ENCODE results near the gene EVC2. TPM values are rescaled to one million over a fixed set of nuclear protein-coding genes. Genes with fewer than 3 reads are reported as not detected.

The EVC2 gene
- total RNA-seq, 2 experiments from 2014 or later, result 0.04 TPM; not detected in 1

GRCh38 chr4:5686338-5686737 is 22.0 kb downstream of the EVC2 start:
- H3K9me3 Mint-ChIP-seq, result peaks cover 4% of the 10 kb centered on the region
- no peaks in the 10 kb centered on the region for H3K27me3 Mint-ChIP-seq
- H3K27ac Mint-ChIP-seq, result no peak overlapping the region
- DNase-seq, result no peak
- no peak overlapping the region for H3K4me3 Mint-ChIP-seq
- no peaks in the 10 kb centered on the region for H3K4me1 Mint-ChIP-seq
- H3K36me3 Mint-ChIP-seq, result no peaks in the 10 kb centered on the region

GRCh38 chr4:5685296-5685695 is 23.1 kb downstream of the EVC2 start:
- no peak overlapping the region for H3K27ac Mint-ChIP-seq

GRCh38 chr4:5683566-5683965 is 24.8 kb downstream of the EVC2 start:
- H3K36me3 Mint-ChIP-seq, result no peaks in the 10 kb centered on the region
- H3K27ac Mint-ChIP-seq, result no peak overlapping the region
- no peaks in the 10 kb centered on the region for H3K4me1 Mint-ChIP-seq
- no peak overlapping the region for H3K4me3 Mint-ChIP-seq
- H3K27me3 Mint-ChIP-seq, result no peaks in the 10 kb centered on the region
- H3K9me3 Mint-ChIP-seq, result peaks cover 4% of the 10 kb centered on the region
- DNase-seq, result no peak

More at GRCh38 chr4:5685296-5685695, 23.1 kb downstream of the EVC2 start:
- Mint-ChIP-seq H3K4me1 (no peaks in the 10 kb centered on the region), H3K27me3 (no peaks in the 10 kb centered on the region), H3K4me3 (no peak overlapping the region), H3K36me3 (no peaks in the 10 kb centered on the region), H3K9me3 (peaks cover 4% of the 10 kb centered on the region)
- no peak for DNase-seq

GRCh38 chr4:5678977-5679376 is 29.4 kb downstream of the EVC2 start:
- no peaks in the 10 kb centered on the region for H3K4me1 Mint-ChIP-seq
- H3K27ac Mint-ChIP-seq, result no peak overlapping the region
- H3K4me3 Mint-ChIP-seq, result no peak overlapping the region
- no peaks in the 10 kb centered on the region for H3K9me3 Mint-ChIP-seq
- no peaks in the 10 kb centered on the region for H3K27me3 Mint-ChIP-seq
- no peak for DNase-seq
- H3K36me3 Mint-ChIP-seq, result no peaks in the 10 kb centered on the region

- no peaks in the 10 kb centered on the region for H3K4me1 Mint-ChIP-seq
- H3K4me3 Mint-ChIP-seq, result no peak overlapping the region
- no peaks in the 10 kb centered on the region for H3K27me3 Mint-ChIP-seq
- no peak overlapping the region for H3K27ac Mint-ChIP-seq
- DNase-seq, result no peak
- H3K36me3 Mint-ChIP-seq, result no peaks in the 10 kb centered on the region
- no peaks in the 10 kb centered on the region for H3K9me3 Mint-ChIP-seq
Observed at GRCh38 chr4:5676763-5677162, 31.6 kb downstream of the EVC2 start.

- Mint-ChIP-seq H3K9me3 (peaks cover 6% of the 10 kb centered on the region), H3K27me3 (peaks cover 3% of the 10 kb centered on the region)
Observed at GRCh38 chr4:5666741-5667140, 41.6 kb downstream of the EVC2 start.

GRCh38 chr4:5664778-5665177 is 43.6 kb downstream of the EVC2 start:
- H3K9me3 Mint-ChIP-seq, result peaks cover 10% of the 10 kb centered on the region

More at GRCh38 chr4:5666741-5667140, 41.6 kb downstream of the EVC2 start:
- Mint-ChIP-seq H3K4me1 (no peaks in the 10 kb centered on the region), H3K27ac (no peak overlapping the region), H3K36me3 (no peaks in the 10 kb centered on the region), H3K4me3 (no peak overlapping the region)
- no peak for DNase-seq

GRCh38 chr4:5662555-5662954 is 45.8 kb downstream of the EVC2 start:
- H3K36me3 Mint-ChIP-seq, result no peaks in the 10 kb centered on the region
- DNase-seq, result no peak
- peaks cover 13% of the 10 kb centered on the region for H3K27me3 Mint-ChIP-seq
- H3K4me1 Mint-ChIP-seq, result no peaks in the 10 kb centered on the region
- no peak overlapping the region for H3K27ac Mint-ChIP-seq
- no peak overlapping the region for H3K4me3 Mint-ChIP-seq
- H3K9me3 Mint-ChIP-seq, result peaks cover 10% of the 10 kb centered on the region

More at GRCh38 chr4:5664778-5665177, 43.6 kb downstream of the EVC2 start:
- no peak for DNase-seq
- no peak overlapping the region for H3K27ac Mint-ChIP-seq
- H3K27me3 Mint-ChIP-seq, result peaks cover 3% of the 10 kb centered on the region
- no peaks in the 10 kb centered on the region for H3K36me3 Mint-ChIP-seq
- no peaks in the 10 kb centered on the region for H3K4me1 Mint-ChIP-seq
- no peak overlapping the region for H3K4me3 Mint-ChIP-seq

GRCh38 chr4:5661237-5661636 is 47.1 kb downstream of the EVC2 start:
- H3K27ac Mint-ChIP-seq, result no peak overlapping the region
- H3K4me3 Mint-ChIP-seq, result no peak overlapping the region
- peaks cover 8% of the 10 kb centered on the region for H3K9me3 Mint-ChIP-seq
- no peaks in the 10 kb centered on the region for H3K4me1 Mint-ChIP-seq
- peaks cover 16% of the 10 kb centered on the region for H3K27me3 Mint-ChIP-seq
- no peak for DNase-seq
- H3K36me3 Mint-ChIP-seq, result no peaks in the 10 kb centered on the region

GRCh38 chr4:5660185-5660584 is 48.2 kb downstream of the EVC2 start:
- no peak for DNase-seq
- H3K27ac Mint-ChIP-seq, result no peak overlapping the region
- no peaks in the 10 kb centered on the region for H3K36me3 Mint-ChIP-seq
- H3K4me1 Mint-ChIP-seq, result no peaks in the 10 kb centered on the region
- H3K27me3 Mint-ChIP-seq, result peaks cover 18% of the 10 kb centered on the region
- no peak overlapping the region for H3K4me3 Mint-ChIP-seq
- peaks cover 8% of the 10 kb centered on the region for H3K9me3 Mint-ChIP-seq

GRCh38 chr4:5658974-5659373 is 49.4 kb downstream of the EVC2 start:
- Mint-ChIP-seq H3K36me3 (no peaks in the 10 kb centered on the region), H3K4me1 (no peaks in the 10 kb centered on the region), H3K27me3 (peaks cover 18% of the 10 kb centered on the region), H3K27ac (no peak overlapping the region), H3K9me3 (peaks cover 8% of the 10 kb centered on the region), H3K4me3 (no peak overlapping the region)
- no peak for DNase-seq

GRCh38 chr4:5656415-5656814 is 51.9 kb downstream of the EVC2 start:
- Mint-ChIP-seq H3K27me3 (peaks cover 15% of the 10 kb centered on the region), H3K9me3 (peaks cover 4% of the 10 kb centered on the region), H3K4me3 (no peak overlapping the region), H3K27ac (no peak overlapping the region), H3K36me3 (no peaks in the 10 kb centered on the region), H3K4me1 (no peaks in the 10 kb centered on the region)
- DNase-seq, result no peak

- Mint-ChIP-seq H3K27ac (no peak overlapping the region), H3K36me3 (no peaks in the 10 kb centered on the region), H3K9me3 (no peaks in the 10 kb centered on the region), H3K4me3 (no peak overlapping the region), H3K27me3 (peaks cover 15% of the 10 kb centered on the region), H3K4me1 (no peaks in the 10 kb centered on the region)
- no peak for DNase-seq
Observed at GRCh38 chr4:5654791-5655190, 53.6 kb downstream of the EVC2 start.

GRCh38 chr4:5651089-5651488 is 57.3 kb downstream of the EVC2 start:
- DNase-seq, result no peak
- Mint-ChIP-seq H3K27ac (no peak overlapping the region), H3K36me3 (no peaks in the 10 kb centered on the region), H3K27me3 (peaks cover under 1% of the 10 kb centered on the region), H3K4me1 (no peaks in the 10 kb centered on the region), H3K4me3 (no peak overlapping the region), H3K9me3 (no peaks in the 10 kb centered on the region)

- DNase-seq, result no peak
- no peaks in the 10 kb centered on the region for H3K27me3 Mint-ChIP-seq
- no peaks in the 10 kb centered on the region for H3K36me3 Mint-ChIP-seq
- H3K27ac Mint-ChIP-seq, result no peak overlapping the region
- no peak overlapping the region for H3K4me3 Mint-ChIP-seq
- no peaks in the 10 kb centered on the region for H3K9me3 Mint-ChIP-seq
- no peaks in the 10 kb centered on the region for H3K4me1 Mint-ChIP-seq
Observed at GRCh38 chr4:5650040-5650439, 58.3 kb downstream of the EVC2 start.

- Mint-ChIP-seq H3K9me3 (no peaks in the 10 kb centered on the region), H3K27me3 (no peaks in the 10 kb centered on the region), H3K27ac (no peak overlapping the region), H3K4me3 (no peak overlapping the region), H3K36me3 (no peaks in the 10 kb centered on the region), H3K4me1 (no peaks in the 10 kb centered on the region)
- no peak for DNase-seq
Observed at GRCh38 chr4:5647351-5647750, 61.0 kb downstream of the EVC2 start.

GRCh38 chr4:5640096-5640495 is 68.3 kb downstream of the EVC2 start:
- Mint-ChIP-seq H3K9me3 (no peaks in the 10 kb centered on the region), H3K4me3 (no peak overlapping the region), H3K27me3 (peaks cover 4% of the 10 kb centered on the region), H3K27ac (no peak overlapping the region), H3K36me3 (no peaks in the 10 kb centered on the region), H3K4me1 (no peaks in the 10 kb centered on the region)
- DNase-seq, result no peak

Data from activated naive CD8-positive, alpha-beta T cell treated with anti-CD3 and anti-CD28 coated beads for 36 hours (primary cell).